Measurements from ENCODE around the gene CLCN7.
A peak's percentile ranks its signal among the peaks of the same experiment; 100 is the strongest.

CLCN7 gene

DNA sequence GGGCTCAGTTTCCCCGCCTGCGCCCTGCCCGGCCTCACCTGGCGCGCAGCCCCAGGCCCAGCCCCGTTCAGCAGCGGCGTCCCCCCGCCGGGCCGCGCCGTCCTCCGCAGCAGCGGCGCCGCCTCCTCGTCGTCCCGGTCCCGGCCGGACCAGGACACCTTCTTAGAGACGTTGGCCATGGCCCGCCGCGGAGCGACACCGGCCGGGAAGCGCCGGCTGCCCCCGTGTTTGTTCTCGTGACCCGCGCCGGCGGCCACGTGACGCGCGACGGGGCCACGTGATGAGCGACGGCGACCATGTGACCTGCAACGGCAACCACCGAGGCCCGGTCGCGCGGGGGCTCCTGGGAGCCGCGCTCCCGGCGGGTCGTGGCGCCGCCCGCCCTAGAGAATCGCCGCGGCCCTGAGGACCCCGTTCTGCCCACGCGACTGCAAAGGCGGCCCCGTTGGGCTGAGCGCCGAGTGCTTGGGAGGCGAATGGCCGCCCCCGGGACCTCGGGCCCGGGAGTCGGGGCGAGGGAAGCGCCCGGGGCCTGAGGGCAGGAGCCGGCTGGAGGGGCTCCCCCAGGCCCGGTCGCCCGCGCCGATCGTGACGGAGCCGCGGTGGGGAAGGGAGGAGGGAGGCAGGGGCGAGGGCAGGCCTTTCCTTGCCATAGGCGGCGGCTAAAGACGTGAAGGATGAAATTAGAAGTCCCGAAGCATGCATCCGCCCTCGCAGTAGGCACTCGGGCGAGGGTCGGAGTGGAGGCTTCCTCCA, at the start of gene CLCN7:
TSS of gene CLCN7 (minus strand) at position 233 of the 756 bp plus-strand sequence. CDS start at position 179, 54 bp downstream.
- DNase-seq (ENCODE audit: low read depth in 3 of 3, low spot score in 1 of 3), result peak; percentile 65 to 79 (median 69)

GRCh38 chr16:1524366-1524765, 49.5 kb upstream of the CLCN7 start:
- DNase-seq (ENCODE audit: low read depth in 3 of 3, low spot score in 1 of 3), result no peak

DNA sequence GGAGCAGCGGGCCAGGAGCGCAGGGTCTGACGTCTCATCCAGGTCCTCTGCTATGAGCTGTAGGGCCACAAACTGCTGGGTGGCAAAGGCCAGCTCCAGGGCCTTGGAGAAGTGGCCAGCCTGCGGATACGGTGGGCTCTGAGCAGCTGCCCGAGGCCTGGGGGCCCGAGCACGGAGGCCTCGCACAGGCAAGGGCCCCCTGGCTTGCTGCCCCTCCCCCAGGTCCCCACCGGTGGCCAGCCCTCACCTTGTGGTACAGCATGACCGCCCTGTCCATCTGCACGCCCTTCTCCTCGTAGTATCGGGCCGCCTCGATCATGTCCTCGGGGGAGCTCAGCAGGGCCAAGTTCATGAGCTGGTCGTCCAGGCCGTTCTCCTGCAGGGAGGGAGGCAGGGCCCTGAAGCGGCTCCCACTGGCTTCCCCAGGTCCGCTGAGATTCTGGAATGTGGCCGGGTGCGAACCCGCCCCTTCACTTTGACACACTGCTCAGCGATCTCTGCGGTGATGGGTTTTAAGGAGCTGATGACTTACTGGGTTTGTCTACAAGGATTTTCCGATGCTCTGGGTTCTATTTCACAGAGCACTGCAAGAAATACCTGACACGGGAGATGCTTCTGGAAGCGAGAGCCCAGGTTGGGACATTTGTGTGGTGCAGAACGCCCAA, 48.9 kb upstream of the CLCN7 start:
- DNase-seq (ENCODE audit: low read depth in 3 of 3, low spot score in 1 of 3), result no peak

- DNase-seq (ENCODE audit: low read depth in 3 of 3, low spot score in 1 of 3), result no peak
Measured at GRCh38 chr16:1520461-1520860, 45.6 kb upstream of the CLCN7 start.

DNA sequence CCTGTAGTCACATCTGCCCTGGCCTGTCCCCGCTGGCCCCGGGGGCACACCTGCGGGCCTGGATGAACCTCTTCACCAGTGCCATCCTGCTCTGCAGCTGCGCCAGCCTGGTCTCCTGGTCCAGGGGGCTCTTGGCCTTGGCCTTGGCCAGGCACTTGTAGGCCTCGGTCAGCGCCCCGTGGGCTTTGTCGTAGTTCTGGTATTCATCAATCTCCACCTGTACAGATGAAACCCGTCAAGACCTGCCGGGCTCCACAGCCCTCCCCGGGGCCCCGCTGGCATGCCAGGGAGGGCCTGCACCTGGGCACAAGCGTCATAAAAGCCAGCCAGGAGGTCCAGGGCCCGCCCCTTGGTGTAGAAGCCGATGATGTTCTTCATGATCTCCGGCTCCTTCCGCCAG, 45.0 kb upstream of the CLCN7 start:
- DNase-seq (ENCODE audit: low read depth in 3 of 3, low spot score in 1 of 3), result no peak

DNA sequence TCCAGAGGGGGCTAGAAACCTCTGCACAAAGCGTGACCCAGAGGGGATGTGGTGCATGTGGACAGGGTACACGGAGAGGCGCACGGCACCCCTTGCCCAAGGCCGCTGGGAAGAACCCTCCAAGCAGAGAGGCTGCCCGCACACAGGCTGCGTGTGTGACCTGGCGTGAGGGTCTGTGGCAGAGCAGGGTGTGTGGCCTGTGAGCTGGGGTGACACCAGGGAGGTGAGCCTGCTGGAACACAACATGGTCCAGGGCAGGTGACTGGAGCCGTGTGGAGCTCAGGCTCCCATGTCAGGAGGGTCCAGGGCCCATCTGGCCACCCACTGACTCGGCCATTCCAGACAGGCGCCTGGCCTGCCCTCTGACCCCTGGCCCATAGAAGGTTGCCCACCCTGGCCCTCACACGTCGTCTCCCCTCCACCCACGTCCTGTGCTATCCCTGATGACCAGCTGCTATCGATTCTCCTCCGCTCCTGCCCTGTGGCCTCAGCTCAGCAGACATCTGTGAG, 43.9 kb upstream of the CLCN7 start:
- no peak for DNase-seq (ENCODE audit: low read depth in 3 of 3, low spot score in 1 of 3)

GRCh38 chr16:1514507-1514906, 39.7 kb upstream of the CLCN7 start:
- no peak for DNase-seq (ENCODE audit: low read depth in 3 of 3, low spot score in 1 of 3)

DNA sequence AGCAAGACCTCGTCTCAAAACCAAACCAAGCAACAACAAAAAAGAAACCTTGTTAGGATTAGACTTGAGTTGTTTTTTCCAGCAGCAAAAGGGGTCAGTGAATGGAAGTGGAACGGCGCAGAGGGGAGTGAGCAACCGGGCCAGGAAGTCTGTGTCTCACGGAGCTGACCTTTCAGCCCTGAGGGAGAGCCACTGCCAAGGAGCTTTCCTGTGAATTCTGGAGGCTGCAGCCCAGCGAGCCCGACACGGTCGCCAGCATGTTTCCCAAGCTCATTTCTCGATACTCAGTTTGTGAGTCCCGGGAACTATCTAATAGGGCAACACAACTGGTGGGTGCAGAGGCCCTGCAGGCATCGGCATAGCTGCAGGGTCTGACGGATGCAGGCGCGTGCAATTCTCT, 37.9 kb upstream of the CLCN7 start:
- DNase-seq (ENCODE audit: low read depth in 3 of 3, low spot score in 1 of 3), result no peak

DNA sequence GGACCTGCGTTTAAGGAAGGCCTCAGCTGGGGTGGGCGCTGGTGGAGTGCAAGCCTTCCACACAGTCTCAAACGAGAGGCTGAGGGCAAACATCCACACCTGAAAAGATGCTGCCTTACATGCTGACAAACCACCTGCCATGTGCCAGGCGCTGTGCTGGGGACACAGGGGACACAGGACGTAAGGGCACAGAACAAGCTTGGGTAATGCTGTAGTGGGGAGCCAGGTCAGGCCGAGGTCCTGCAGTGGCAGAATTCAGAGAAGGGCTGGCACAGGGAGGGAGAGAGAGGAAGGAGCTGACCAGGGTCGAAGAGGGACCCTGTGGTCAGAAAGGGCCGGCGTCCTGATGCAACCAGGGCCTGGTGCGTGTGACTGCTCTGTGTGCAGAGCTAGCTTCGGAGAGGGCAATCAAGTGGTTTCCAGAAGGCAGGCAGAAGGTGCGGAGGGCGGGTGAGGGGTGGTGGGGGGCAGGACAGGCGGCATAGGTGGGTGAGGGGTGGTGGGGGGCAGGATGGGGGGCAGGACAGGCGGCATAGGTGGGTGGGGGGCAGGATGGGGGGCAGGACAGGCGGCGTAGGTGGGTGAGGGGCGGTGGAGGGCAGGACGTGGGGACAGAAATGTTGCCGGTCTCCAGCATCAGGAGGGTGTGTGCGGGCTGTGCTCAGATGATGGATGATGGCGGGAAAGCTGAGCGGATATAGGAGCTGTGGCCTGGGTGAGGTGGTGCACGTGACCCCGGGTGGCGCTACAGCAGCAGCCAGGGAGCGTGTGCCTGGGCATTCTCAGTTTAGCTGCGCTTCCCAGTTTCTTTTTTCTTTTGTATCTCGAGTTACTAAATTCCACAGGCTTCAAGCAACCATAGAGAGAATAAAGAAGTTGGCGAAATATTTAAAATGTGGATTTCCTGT, 37.1 kb upstream of the CLCN7 start:
- DNase-seq (ENCODE audit: low read depth in 3 of 3, low spot score in 1 of 3), result no peak

- no peak for DNase-seq (ENCODE audit: low read depth in 3 of 3, low spot score in 1 of 3)
Measured at GRCh38 chr16:1510941-1511351, 36.1 kb upstream of the CLCN7 start.

DNA sequence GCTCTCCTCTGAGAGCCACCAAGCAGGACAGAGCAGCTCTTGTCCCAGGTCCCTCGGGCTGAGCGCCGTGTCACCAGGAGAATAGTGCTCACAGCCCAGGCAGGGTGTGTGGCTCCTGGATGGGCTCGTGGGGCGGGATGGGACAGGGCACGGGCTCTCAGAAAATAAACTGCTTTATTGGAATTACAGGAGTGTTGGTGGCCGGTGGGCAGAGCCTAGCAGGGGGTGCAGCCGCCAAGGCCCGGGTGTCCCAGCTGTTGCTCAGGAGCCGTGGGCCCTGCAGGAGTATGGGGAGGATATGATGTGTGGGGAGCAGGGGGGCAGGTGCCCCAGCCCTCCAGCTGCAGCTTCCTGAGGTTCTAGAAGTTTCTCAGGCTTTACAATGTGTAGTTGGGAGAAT, 35.4 kb upstream of the CLCN7 start:
- DNase-seq (ENCODE audit: low read depth in 3 of 3, low spot score in 1 of 3), result no peak

DNA sequence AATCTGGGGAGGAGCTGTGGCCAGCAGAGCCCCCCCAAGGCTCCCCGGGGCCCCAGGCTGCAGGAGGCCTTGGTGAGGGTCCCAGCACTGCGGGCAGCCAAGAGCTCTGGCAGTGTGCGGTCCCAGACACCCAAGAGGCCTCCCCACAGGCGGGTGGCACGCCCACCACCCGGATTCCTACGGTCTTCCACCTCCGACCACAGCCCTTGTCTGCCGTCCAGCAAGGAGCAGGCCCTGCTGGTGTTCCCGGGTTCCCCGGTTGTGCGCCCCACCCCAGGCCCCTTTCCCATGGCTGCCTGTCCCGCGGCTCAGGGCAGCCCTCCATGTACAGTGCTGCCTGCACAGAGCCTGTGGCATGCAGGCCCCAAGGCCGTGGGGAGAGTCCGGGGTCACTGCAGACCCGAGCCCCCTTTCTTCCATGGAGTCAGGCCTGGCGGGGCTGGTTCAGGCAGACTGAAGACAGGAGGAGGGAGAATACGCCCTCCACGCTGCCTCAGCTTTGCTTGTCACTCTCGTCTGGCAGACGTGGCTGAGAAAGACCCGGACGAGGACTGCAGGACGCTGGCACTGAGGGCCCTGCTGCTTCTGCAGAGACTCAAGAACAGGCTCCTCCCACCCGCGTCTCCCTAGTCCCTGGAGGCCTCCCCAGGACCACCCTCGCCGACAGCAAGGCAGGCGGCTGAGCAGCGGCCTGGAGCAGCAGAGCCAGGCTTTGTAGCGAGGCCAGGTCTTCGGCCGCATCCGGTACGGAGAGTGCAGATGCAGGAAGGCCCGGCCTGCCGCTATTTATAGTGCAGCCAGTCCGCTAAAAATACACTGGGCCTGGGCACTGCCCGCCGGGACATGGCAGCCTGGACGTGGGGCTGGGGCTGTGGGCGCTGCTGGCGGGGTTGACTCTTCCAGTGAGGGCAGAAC, 34.7 kb upstream of the CLCN7 start:
- DNase-seq (ENCODE audit: low read depth in 3 of 3, low spot score in 1 of 3), result no peak

DNA sequence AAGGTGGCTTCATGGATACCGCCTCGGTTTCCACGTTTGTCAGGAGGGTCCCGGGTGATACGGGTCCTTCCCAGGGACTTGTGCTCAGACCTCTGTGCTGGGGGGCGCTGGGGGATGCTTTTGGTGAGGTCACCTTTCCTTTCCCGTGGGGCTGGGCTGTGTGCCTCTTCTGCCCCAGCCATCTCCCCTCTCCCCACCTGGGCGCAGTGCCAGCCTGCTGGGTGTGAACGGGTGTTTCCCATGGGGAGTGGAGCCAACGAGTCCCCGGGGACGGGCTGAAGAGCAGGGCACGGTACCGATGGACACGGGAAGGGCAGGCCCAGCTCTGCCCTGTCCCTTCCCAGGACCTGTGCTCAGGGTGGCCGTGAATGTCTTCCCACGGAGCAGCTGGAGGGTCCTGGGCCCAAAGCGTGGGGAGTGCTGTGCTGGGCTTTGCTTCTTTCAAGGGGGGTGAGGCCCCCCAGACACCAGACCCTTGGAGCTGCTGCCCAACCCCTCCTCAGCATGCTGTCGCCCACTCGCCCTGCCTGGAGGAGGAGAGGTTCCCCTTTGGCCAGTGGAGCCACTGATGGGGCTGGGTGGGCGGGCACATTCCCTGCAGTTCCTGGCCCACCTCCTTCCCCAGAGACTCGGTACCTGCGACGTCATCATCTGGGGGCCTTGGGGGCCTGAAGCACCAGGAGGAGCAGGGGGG, 33.8 kb upstream of the CLCN7 start:
- no peak for DNase-seq (ENCODE audit: low read depth in 3 of 3, low spot score in 1 of 3)

DNA sequence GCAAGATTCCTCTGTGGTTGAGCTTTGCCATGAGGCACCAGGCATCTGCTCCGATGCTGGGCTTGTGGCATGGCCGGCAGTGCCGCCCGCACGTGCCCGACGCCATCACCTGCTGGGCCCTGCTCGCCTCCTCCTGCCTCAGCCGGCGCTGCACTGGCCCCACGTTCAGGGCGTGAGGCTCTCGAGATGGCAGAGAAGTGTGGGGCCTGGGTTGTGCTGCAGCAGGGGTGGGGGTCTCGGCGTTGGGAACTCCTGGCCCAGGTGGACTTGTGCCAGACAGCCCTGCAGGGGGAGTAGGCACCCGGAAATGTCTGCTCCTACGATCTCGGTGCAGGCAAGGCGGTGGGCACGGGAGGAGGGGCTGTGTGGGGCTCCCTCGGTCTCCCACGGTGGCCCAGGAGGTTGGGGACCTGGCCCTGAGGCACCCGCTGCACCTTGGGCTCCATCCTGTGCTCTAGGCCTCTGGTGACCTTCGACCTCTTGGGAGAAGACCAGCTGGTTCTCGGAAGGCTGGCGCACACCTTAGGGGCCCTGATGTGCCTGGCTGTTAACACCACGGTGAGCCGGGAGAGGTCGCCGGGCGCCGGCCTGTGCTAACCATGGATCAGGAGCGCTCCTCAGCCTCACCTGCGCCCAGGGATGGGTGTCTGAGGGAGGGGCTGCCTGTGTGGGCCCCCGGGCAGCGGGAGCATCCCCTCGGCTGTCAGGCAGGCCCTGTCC, 31.8 kb upstream of the CLCN7 start:
- no peak for DNase-seq (ENCODE audit: low read depth in 3 of 3, low spot score in 1 of 3)

DNA sequence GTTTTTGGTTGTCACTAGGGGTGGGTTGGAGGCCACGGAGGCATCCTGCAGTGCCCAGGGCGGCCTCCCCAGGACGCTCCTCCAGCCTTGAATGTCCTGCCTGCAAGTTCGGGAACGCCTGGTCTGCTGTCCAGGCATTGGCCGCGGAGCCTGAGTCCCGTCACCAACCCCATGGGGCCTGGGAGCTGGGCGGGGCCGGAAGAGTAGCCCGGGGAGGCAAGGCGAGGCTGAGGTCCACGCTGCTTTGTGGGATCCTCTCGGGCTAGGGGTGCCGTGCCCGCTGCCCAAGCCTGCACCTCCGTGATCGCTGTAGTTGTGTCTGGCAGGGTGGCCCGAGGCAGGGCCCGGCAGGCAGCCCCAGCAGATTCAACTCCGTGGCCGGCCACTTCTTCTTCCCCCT, 31.1 kb upstream of the CLCN7 start:
- no peak for DNase-seq (ENCODE audit: low read depth in 3 of 3, low spot score in 1 of 3)

GRCh38 chr16:1505073-1505844, 30.4 kb upstream of the CLCN7 start:
- no peak for DNase-seq (ENCODE audit: low read depth in 3 of 3, low spot score in 1 of 3)

DNA sequence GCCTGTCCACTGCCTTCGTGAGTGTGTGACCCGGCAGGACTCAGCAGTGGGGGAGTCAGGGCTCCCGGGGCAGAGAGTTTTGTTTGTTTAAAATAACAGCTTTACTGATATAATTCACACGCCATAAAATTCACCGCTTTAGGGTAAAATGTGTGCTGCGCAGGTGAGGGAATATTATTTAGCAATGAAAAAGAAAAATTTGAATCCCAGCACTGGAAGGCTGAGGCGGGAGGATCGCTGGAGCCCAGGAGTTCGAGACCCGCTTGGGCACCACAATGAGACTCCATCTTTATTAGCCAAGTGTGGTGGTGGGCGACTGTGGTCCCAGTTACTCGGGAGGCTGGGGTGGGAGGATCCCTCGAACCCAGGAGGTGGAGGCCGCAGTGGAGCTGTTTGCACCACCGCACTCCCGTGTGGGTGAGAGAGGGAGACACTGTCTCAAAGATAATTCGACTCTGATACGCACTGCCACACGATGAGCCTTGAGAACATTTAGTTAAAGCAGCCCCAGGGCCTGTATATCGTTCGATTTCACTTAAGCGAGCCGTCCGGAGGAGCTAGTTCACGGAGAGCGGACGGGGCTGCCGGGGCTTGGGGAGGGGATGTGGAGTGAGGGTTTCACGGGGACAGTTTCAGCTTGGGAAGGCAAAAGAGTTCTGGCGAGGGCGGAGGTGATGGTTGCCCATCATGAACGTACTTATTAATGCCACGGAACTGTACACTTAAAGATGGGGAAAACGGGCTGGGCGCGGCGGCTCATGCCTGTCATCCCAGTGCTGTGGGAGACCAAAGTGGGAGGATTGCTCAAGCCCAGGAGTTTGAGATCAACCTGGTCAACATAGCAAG, 28.5 kb upstream of the CLCN7 start:
- DNase-seq (ENCODE audit: low read depth in 3 of 3, low spot score in 1 of 3), result no peak
